ENCODE data around the gene PIF1. TPM values are rescaled to one million over a fixed set of nuclear protein-coding genes. Genes with fewer than 3 reads are reported as not detected.

PIF1 gene
- total RNA-seq, 1 donor from 2014 or later, result 2.3 TPM

GRCh38 chr15:64792282-64792681 is 33.2 kb downstream of the PIF1 start:
- no peaks in the 10 kb centered on the region for H3K27me3 ChIP-seq (ENCODE audit: control insufficient read depth, insufficient read depth, low read length)
- DNase-seq (ENCODE audit: low read depth), result no peak

GRCh38 chr15:64791401-64791800 is 34.0 kb downstream of the PIF1 start:
- TF ChIP-seq, protein P1, sequence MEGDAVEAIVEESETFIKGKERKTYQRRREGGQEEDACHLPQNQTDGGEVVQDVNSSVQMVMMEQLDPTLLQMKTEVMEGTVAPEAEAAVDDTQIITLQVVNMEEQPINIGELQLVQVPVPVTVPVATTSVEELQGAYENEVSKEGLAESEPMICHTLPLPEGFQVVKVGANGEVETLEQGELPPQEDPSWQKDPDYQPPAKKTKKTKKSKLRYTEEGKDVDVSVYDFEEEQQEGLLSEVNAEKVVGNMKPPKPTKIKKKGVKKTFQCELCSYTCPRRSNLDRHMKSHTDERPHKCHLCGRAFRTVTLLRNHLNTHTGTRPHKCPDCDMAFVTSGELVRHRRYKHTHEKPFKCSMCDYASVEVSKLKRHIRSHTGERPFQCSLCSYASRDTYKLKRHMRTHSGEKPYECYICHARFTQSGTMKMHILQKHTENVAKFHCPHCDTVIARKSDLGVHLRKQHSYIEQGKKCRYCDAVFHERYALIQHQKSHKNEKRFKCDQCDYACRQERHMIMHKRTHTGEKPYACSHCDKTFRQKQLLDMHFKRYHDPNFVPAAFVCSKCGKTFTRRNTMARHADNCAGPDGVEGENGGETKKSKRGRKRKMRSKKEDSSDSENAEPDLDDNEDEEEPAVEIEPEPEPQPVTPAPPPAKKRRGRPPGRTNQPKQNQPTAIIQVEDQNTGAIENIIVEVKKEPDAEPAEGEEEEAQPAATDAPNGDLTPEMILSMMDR (IDR thresholded peaks at IDR 0.05; ENCODE audit: insufficient read depth, low read length, poor library complexity, severe bottlenecking), result no peak

More at GRCh38 chr15:64792282-64792681, 33.2 kb downstream of the PIF1 start:
- TF ChIP-seq, protein P1 (IDR thresholded peaks at IDR 0.05; ENCODE audit: insufficient read depth, low read length, poor library complexity, severe bottlenecking), result no peak
- H3K36me3 ChIP-seq (ENCODE audit: control insufficient read depth, insufficient read depth, low read length), result no peaks in the 10 kb centered on the region
- no peak overlapping the region for H3K4me3 ChIP-seq (ENCODE audit: low read depth, low read length)

DNA sequence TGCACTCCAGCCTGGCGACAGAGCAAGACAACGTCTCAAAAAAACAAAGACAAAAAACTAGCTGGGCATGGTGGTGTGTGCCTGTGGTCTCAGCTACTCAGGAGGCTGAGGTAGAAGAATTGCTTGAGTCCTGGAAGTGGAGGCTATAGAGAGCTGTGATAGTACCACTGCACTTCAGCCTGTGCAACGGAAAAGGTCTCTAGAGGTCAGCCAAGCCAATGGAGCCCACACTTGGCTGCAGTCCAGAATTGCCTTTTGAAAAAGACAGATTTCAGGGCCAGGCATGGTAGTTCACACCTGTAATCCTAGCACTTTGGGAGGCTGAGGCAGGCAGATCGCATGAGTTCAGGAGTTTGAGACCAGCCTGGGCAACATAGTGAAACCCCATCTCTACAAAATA is 41.7 kb downstream of the PIF1 start:
- TF ChIP-seq, protein P1 (IDR thresholded peaks at IDR 0.05; ENCODE audit: insufficient read depth, low read length, poor library complexity, severe bottlenecking), result no peak
- H3K27me3 ChIP-seq (ENCODE audit: control insufficient read depth, insufficient read depth, low read length), result no peaks in the 10 kb centered on the region
- no peak overlapping the region for H3K4me3 ChIP-seq (ENCODE audit: low read depth, low read length)
- no peaks in the 10 kb centered on the region for H3K36me3 ChIP-seq (ENCODE audit: control insufficient read depth, insufficient read depth, low read length)
- DNase-seq (ENCODE audit: low read depth), result no peak

More at GRCh38 chr15:64791401-64791800, 34.0 kb downstream of the PIF1 start:
- no peak overlapping the region for H3K4me3 ChIP-seq (ENCODE audit: low read depth, low read length)
- no peaks in the 10 kb centered on the region for H3K27me3 ChIP-seq (ENCODE audit: control insufficient read depth, insufficient read depth, low read length)
- H3K36me3 ChIP-seq (ENCODE audit: control insufficient read depth, insufficient read depth, low read length), result no peaks in the 10 kb centered on the region
- no peak for DNase-seq (ENCODE audit: low read depth)

GRCh38 chr15:64782751-64783150 is 42.7 kb downstream of the PIF1 start:
- no peak overlapping the region for H3K4me3 ChIP-seq (ENCODE audit: low read depth, low read length)
- H3K36me3 ChIP-seq (ENCODE audit: control insufficient read depth, insufficient read depth, low read length), result no peaks in the 10 kb centered on the region
- H3K27me3 ChIP-seq (ENCODE audit: control insufficient read depth, insufficient read depth, low read length), result no peaks in the 10 kb centered on the region
- TF ChIP-seq, protein P1 (IDR thresholded peaks at IDR 0.05; ENCODE audit: insufficient read depth, low read length, poor library complexity, severe bottlenecking), result no peak
- no peak for DNase-seq (ENCODE audit: low read depth)

DNA sequence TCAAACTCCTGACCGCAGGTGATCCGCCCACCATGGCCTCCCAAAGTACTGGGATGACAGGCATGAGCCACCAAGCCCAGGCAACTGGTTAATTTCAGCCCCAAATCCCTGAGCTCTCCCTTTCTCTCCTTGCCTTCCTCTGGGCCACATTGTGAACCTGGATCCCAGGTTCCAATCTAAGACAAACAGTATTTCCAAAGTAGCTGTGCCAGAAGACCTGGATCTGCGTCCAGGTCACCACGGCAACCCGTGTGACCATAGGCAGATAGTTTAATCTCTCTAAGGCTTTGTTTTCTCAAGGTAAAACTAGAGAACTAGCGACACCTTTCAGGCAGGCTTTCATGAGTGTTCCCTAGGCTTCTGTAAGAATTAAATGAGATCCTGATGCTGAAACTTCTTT is 44.1 kb downstream of the PIF1 start:
- DNase-seq (ENCODE audit: low read depth), result no peak
- H3K4me3 ChIP-seq (ENCODE audit: low read depth, low read length), result no peak overlapping the region
- no peaks in the 10 kb centered on the region for H3K36me3 ChIP-seq (ENCODE audit: control insufficient read depth, insufficient read depth, low read length)
- peaks cover 4% of the 10 kb centered on the region for H3K27me3 ChIP-seq (ENCODE audit: control insufficient read depth, insufficient read depth, low read length)
- TF ChIP-seq, protein P1 (IDR thresholded peaks at IDR 0.05; ENCODE audit: insufficient read depth, low read length, poor library complexity, severe bottlenecking), result no peak

DNA sequence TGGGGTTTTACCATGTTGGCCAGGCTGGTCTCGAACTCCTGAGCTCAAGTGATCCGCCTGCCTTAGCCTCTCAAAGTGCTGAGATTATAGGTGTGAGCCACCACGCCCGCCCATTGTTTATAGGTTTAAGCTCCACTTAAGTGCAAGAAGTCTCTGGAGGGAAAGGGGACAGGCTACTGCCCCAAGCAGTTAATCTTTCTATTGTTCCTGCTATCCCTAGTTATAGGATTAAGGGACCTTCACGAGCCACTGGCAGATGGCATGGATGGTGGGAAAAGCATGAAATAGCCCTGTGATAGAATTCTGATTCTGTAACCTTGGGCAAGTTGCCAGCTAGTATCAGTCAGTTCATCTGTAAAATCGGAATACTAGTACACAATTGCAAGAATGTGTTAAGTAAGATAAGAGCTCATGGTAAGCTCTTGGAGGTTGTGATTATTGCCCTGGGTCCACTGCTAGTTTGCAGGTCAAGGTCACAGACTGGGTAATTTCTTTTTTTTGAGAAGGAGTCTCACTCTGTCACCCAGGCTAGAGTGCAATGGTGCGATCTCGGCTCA is 44.8 kb downstream of the PIF1 start:
- TF ChIP-seq, protein P1 (IDR thresholded peaks at IDR 0.05; ENCODE audit: insufficient read depth, low read length, poor library complexity, severe bottlenecking), result no peak
- H3K4me3 ChIP-seq (ENCODE audit: low read depth, low read length), result no peak overlapping the region
- H3K27me3 ChIP-seq (ENCODE audit: control insufficient read depth, insufficient read depth, low read length), result peaks cover 9% of the 10 kb centered on the region
- no peaks in the 10 kb centered on the region for H3K36me3 ChIP-seq (ENCODE audit: control insufficient read depth, insufficient read depth, low read length)
- DNase-seq (ENCODE audit: low read depth), result no peak

Data from kidney epithelial cell (primary cell).